HFFc6 (cell line): Measurements from ENCODE around the gene SEC22A. TPM values are rescaled to one million over a fixed set of nuclear protein-coding genes. Genes with fewer than 3 reads are reported as not detected.
A peak's percentile ranks its signal among the peaks of the same experiment; 100 is the strongest.

ENCODE experiments used
- DNase-seq: peaks from one replicate; pipeline ENCODE4 v3.0.0-alpha.2; 2018
- H3K27ac Mint-ChIP-seq: 2 replicates; pipeline ENCODE4 v1.8.0; 2020; ENCODE audit warnings: mild to moderate bottlenecking, mixed read lengths
- H3K27me3 Mint-ChIP-seq: 2 replicates; pipeline ENCODE4 v1.8.0; 2021; ENCODE audit warnings: mild to moderate bottlenecking, moderate library complexity, mixed read lengths; ENCODE audit not compliant: insufficient read depth
- H3K36me3 Mint-ChIP-seq: 2 replicates; pipeline ENCODE4 v1.8.0; 2021; ENCODE audit warnings: low read depth, mixed read lengths
- H3K4me1 Mint-ChIP-seq: 2 replicates; pipeline ENCODE4 v1.8.0; 2020; ENCODE audit warnings: low read depth, mixed read lengths
- H3K4me3 Mint-ChIP-seq: 2 replicates; pipeline ENCODE4 v1.8.0; 2020; ENCODE audit warnings: mild to moderate bottlenecking, moderate library complexity, mixed read lengths
- H3K9me3 Mint-ChIP-seq: 2 replicates; pipeline ENCODE4 v1.8.0; 2020; ENCODE audit warnings: mild to moderate bottlenecking, mixed read lengths
- long read RNA-seq: library from polyadenylated mRNA; unstranded; transcript quantifications from one replicate; pipeline ENCODE4 v2.0.0, GENCODE V29; 2019
- total RNA-seq, 6 experiments: library from RNA; stranded (reverse); fragmentation: NEBNext Ultra II Directional; extraction: Animal tissue kit (Norgen Biotek cat#: 25700); gene quantifications; 2 replicates in 1 of 6; 3 replicates in 5 of 6; pipeline ENCODE4 v1.2.3, GENCODE V29; 2021
- TF ChIP-seq, protein P1 (sequence below): fragments of 200-600 bp; sonication (generic); IDR thresholded peaks from 2 replicates; pipeline ENCODE4 v1.5.0; 2021; ENCODE audit warnings: antibody characterized with exemption, mild to moderate bottlenecking

Gene SEC22A
- total RNA-seq, result 10 to 100 TPM; 13.7 to 20.8 (median 18.0) TPM
- long read RNA-seq, full-length matches to known transcripts, result 21 of 24 reads
- long read RNA-seq, partial matches to known transcripts, result 0 of 24 reads
- long read RNA-seq, other reads (novel, unspliced or antisense), result 3 of 24 reads

DNA sequence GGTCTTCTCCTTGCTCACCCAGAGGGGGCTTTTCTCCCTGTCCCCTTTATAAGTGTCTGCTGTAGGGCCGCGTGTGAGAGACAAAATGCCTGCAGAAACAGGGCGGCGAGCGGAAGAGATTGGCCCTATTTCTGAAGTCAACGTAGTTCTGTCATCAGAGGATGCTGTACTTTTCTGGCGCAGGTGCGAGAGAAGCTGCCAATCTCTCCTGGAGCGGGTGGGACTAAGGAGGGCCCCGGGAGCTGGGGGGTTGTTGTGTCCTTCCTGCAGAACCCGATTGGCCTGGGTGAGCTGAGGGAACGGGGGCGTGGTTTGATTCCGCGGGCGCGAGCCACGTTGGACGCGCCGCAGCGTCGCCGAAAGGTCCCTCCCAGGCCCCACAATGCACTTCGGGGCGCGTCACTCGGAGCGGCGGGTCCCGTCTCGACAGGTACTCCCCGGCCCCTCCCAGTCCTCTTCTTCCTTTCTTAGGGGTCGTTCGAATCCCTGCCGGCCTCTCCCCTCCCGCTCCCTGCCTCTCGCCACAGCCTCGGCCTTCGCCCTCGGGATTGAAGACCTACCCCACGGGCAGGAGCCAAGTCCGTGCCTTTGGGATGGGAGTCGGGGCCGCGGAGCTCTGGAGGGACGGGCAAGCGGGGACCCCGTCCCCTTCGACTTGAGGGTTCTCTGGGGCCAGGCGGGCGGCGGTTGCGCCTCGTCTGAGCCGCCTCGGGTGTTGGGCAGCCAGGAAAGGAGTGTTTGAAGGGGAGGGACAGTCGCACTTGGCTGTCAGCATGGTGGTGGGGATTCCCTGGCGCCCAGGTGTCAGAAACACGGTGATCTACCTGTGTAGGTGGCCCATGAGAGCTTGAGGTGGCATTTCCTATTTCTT lies at the start of gene SEC22A:
Gene SEC22A, plus strand, starts transcription at position 387 of the 871 bp plus-strand sequence. CDS start 7,275 bp downstream, outside the sequence.
- TF ChIP-seq, protein P1, sequence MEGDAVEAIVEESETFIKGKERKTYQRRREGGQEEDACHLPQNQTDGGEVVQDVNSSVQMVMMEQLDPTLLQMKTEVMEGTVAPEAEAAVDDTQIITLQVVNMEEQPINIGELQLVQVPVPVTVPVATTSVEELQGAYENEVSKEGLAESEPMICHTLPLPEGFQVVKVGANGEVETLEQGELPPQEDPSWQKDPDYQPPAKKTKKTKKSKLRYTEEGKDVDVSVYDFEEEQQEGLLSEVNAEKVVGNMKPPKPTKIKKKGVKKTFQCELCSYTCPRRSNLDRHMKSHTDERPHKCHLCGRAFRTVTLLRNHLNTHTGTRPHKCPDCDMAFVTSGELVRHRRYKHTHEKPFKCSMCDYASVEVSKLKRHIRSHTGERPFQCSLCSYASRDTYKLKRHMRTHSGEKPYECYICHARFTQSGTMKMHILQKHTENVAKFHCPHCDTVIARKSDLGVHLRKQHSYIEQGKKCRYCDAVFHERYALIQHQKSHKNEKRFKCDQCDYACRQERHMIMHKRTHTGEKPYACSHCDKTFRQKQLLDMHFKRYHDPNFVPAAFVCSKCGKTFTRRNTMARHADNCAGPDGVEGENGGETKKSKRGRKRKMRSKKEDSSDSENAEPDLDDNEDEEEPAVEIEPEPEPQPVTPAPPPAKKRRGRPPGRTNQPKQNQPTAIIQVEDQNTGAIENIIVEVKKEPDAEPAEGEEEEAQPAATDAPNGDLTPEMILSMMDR, result no peak
- Mint-ChIP-seq H3K9me3 (peaks cover 3% of the 10 kb centered on the region; the same call in 1 of the 2 replicates), H3K27ac (peak within 1 kb of the TSS; percentile 78), H3K36me3 (no peaks in the 10 kb centered on the region), H3K27me3 (no peaks in the 10 kb centered on the region), H3K4me3 (peak within 1 kb of the TSS; percentile 92), H3K4me1 (peaks cover 7% of the 10 kb centered on the region)
- peak; percentile 88 for DNase-seq

DNA sequence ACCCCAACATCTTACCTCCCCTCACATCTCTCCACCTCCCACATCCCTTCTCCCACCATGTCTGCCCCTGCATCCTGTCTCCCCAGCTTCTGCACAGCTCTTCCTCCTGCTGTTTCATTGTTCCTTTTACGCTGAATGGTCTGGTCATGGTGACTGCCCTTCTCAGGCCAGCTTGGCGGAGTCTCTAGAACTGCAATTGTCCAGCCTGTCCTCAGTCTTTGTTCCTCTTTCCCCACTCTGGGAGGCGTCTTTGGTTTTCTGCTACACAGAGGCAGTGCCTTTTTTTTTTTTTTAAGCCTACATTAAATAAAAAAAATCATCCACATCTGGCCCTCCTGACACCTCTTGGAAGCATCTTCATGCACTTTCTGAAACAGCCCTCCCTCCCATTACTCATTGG lies 49.1 kb upstream of the SEC22A start:
- DNase-seq, result no peak
- H3K27ac Mint-ChIP-seq, result no peak overlapping the region
- H3K27me3 Mint-ChIP-seq, result no peaks in the 10 kb centered on the region; the same call in none of the 2 replicates
- TF ChIP-seq, protein P1, result no peak
- no peaks in the 10 kb centered on the region; the same call in 1 of the 2 replicates for H3K4me1 Mint-ChIP-seq
- peaks cover 13% of the 10 kb centered on the region for H3K36me3 Mint-ChIP-seq
- H3K4me3 Mint-ChIP-seq, result no peak overlapping the region
- H3K9me3 Mint-ChIP-seq, result no peaks in the 10 kb centered on the region

GRCh38 chr3:123153125-123154019 lies 48.4 kb upstream of the SEC22A start:
- Mint-ChIP-seq H3K4me1 (peaks cover 5% of the 10 kb centered on the region), H3K9me3 (no peaks in the 10 kb centered on the region), H3K27me3 (no peaks in the 10 kb centered on the region; the same call in none of the 2 replicates), H3K4me3 (no peak overlapping the region), H3K27ac (no peak overlapping the region), H3K36me3 (peaks cover 17% of the 10 kb centered on the region)
- TF ChIP-seq, protein P1, result no peak
- no peak for DNase-seq

GRCh38 chr3:123154020-123154985 lies 47.4 kb upstream of the SEC22A start:
- H3K36me3 Mint-ChIP-seq, result peaks cover 9% of the 10 kb centered on the region; the same call in 1 of the 2 replicates
- TF ChIP-seq, protein P1, result no peak
- H3K9me3 Mint-ChIP-seq, result no peaks in the 10 kb centered on the region
- peaks cover 6% of the 10 kb centered on the region for H3K4me1 Mint-ChIP-seq
- DNase-seq, result no peak
- H3K4me3 Mint-ChIP-seq, result no peak overlapping the region
- no peak overlapping the region for H3K27ac Mint-ChIP-seq
- H3K27me3 Mint-ChIP-seq, result no peaks in the 10 kb centered on the region; the same call in none of the 2 replicates
